CD14-positive monocyte (primary cell): Measurements from ENCODE around the gene MYO7B. TPM values are rescaled to one million over a fixed set of nuclear protein-coding genes. Genes with fewer than 3 reads are reported as not detected.

ENCODE experiments used
- DNase-seq, 3 donors: peaks; one replicate each; pipeline ENCODE4 v3.0.0-alpha.2; 2011 to 2022
- H2AFZ ChIP-seq: 2 replicates; pipeline ENCODE4 v1.6.0; 2012; ENCODE audit warnings: mild to moderate bottlenecking, low read depth, low read length, inconsistent platforms; ENCODE audit not compliant: insufficient read depth, poor library complexity, severe bottlenecking
- H3K27ac ChIP-seq, 2 donors: 1 replicate in 1 of 2; 2 replicates in 1 of 2; pipeline ENCODE4 v1.5.1; 2012 to 2013; ENCODE audit warnings: low read length in 2 of 2, control low read depth in 1 of 2, inconsistent platforms in 1 of 2, low read depth in 1 of 2, mild to moderate bottlenecking in 1 of 2
- H3K27me3 ChIP-seq, 2 donors: one replicate each; pipeline versions ENCODE4 v1.6.0 to v1.6.1; 2011 to 2013; ENCODE audit warnings: low read length in 2 of 2; ENCODE audit not compliant: control insufficient read depth in 2 of 2, insufficient read depth in 2 of 2
- H3K36me3 ChIP-seq, 2 donors: replicated peaks in 1 of 2; 1 replicate in 1 of 2; 2 replicates in 1 of 2; pipeline versions ENCODE4 v1.5.1 to v1.6.1; 2012 to 2013; ENCODE audit warnings: low read length in 2 of 2, control low read depth in 1 of 2, inconsistent platforms in 1 of 2, mild to moderate bottlenecking in 1 of 2; ENCODE audit not compliant: insufficient read depth in 2 of 2, control insufficient read depth in 1 of 2
- H3K4me1 ChIP-seq, 2 donors: 1 replicate in 1 of 2; 2 replicates in 1 of 2; pipeline versions ENCODE4 v1.5.1 to v1.6.1; 2012 to 2013; ENCODE audit warnings: low read length in 2 of 2, control low read depth in 1 of 2, inconsistent platforms in 1 of 2, mild to moderate bottlenecking in 1 of 2, moderate library complexity in 1 of 2; ENCODE audit not compliant: insufficient read depth in 2 of 2, control insufficient read depth in 1 of 2
- H3K4me2 ChIP-seq: replicated peaks from 2 replicates; pipeline ENCODE3; 2012; ENCODE audit warnings: low read length, moderate library complexity, mild to moderate bottlenecking; ENCODE audit not compliant: poor library complexity, severe bottlenecking; ENCODE audit errors: extremely low read depth
- H3K4me3 ChIP-seq, 3 experiments: fragments of 200-600 bp in 1 of 3; sonication (generic) in 1 of 3; replicated peaks in 1 of 3; 1 replicate in 2 of 3; 2 replicates in 1 of 3; pipeline ENCODE4 v1.5.1; 2011 to 2013; ENCODE audit warnings: low read length in 3 of 3, mild to moderate bottlenecking in 3 of 3, control low read depth in 2 of 3, low read depth in 2 of 3, inconsistent platforms in 1 of 3, moderate library complexity in 1 of 3
- H3K79me2 ChIP-seq: 2 replicates; pipeline ENCODE4 v1.6.0; 2012; ENCODE audit warnings: mild to moderate bottlenecking, control low read depth, inconsistent platforms, low read length, moderate library complexity; ENCODE audit not compliant: insufficient read depth
- H3K9ac ChIP-seq: 2 replicates; pipeline ENCODE4 v1.6.0; 2017; ENCODE audit warnings: low read length, mild to moderate bottlenecking; ENCODE audit not compliant: insufficient read depth, poor library complexity, severe bottlenecking
- H3K9me3 ChIP-seq, 2 donors: replicated peaks in 1 of 2; 1 replicate in 1 of 2; 2 replicates in 1 of 2; pipeline versions ENCODE4 v1.5.1 to v1.6.1; 2012 to 2013; ENCODE audit warnings: low read length in 2 of 2, control low read depth in 1 of 2; ENCODE audit not compliant: control insufficient read depth in 1 of 2, insufficient read depth in 1 of 2
- H4K20me1 ChIP-seq: 2 replicates; pipeline ENCODE4 v1.6.0; 2012; ENCODE audit warnings: mild to moderate bottlenecking, low read length, control low read depth, moderate library complexity; ENCODE audit not compliant: insufficient read depth
- H3K27ac Mint-ChIP-seq, 7 donors: one replicate each; pipeline ENCODE4 v1.8.0; 2020; ENCODE audit warnings: mild to moderate bottlenecking in 7 of 7, mixed read lengths in 7 of 7, moderate library complexity in 6 of 7, inconsistent platforms in 2 of 7
- H3K27me3 Mint-ChIP-seq, 3 donors: one replicate each; pipeline ENCODE4 v1.8.0; 2021 to 2022; ENCODE audit warnings: low read depth in 3 of 3, mild to moderate bottlenecking in 3 of 3, mixed read lengths in 3 of 3, moderate library complexity in 3 of 3, inconsistent platforms in 1 of 3
- H3K36me3 Mint-ChIP-seq, 2 donors: one replicate each; pipeline ENCODE4 v1.8.0; 2020; ENCODE audit warnings: mixed read lengths in 2 of 2, inconsistent platforms in 1 of 2, mild to moderate bottlenecking in 1 of 2
- H3K4me1 Mint-ChIP-seq: one replicate; pipeline ENCODE4 v1.8.0; 2020; ENCODE audit warnings: mild to moderate bottlenecking, mixed read lengths
- H3K4me3 Mint-ChIP-seq, 2 donors: one replicate each; pipeline ENCODE4 v1.8.0; 2020; ENCODE audit warnings: mild to moderate bottlenecking in 2 of 2, mixed read lengths in 2 of 2, moderate library complexity in 1 of 2
- H3K9me3 Mint-ChIP-seq, 7 donors: one replicate each; pipeline ENCODE4 v1.8.0; 2020 to 2022; ENCODE audit warnings: mixed read lengths in 7 of 7, mild to moderate bottlenecking in 6 of 7, moderate library complexity in 6 of 7, inconsistent platforms in 2 of 7
- CTCF ChIP-seq: fragments of 200-600 bp; IDR thresholded peaks from one replicate; pipeline ENCODE4 v1.8.0; 2022; ENCODE audit warnings: antibody characterized with exemption, mild to moderate bottlenecking
- WGBS: methylation state at CpG from one replicate; pipeline ENCODE4 v1.1.5; 2013; ENCODE audit warnings: missing lambda C conversion rate; ENCODE audit not compliant: insufficient coverage; 5-methylcytosine and 5-hydroxymethylcytosine counted together
- intact Hi-C, 2 donors: fragments of 100-400 bp; cut with micrococcal nuclease; formaldehyde crosslinking; loops; one replicate each; pipeline versions ENCODE4 v1.15.0 to v1.15.1; 2023
- polyA plus RNA-seq, 3 donors: library from polyadenylated mRNA; depleted of rRNA in 1 of 3; unstranded in 2 of 3; stranded (reverse) in 1 of 3; fragments of 300-500 nt in 2 of 3; fragments of >200 nt in 1 of 3; fragmentation: Illumina TruSeq in 2 of 3; gene quantifications; 1 replicate in 2 of 3; 2 replicates in 1 of 3; pipeline ENCODE4 v1.2.3, GENCODE V29; 2012 to 2021

MYO7B gene
- polyA plus RNA-seq, 3 donors = 7.3 to 9.8 (median 9.0) TPM

- Mint-ChIP-seq H3K27ac (no peak overlapping the region), H3K36me3 (no peaks in the 10 kb centered on the region), H3K9me3 (peaks cover 0 to 3% (median 0%) of the 10 kb centered on the region in 7 donors), H3K27me3 (peaks cover 1 to 4% (median 4%) of the 10 kb centered on the region in 3 donors), H3K4me3 (no peak overlapping the region), H3K4me1 (peaks cover 3% of the 10 kb centered on the region)
- H3K4me2 ChIP-seq = no peak overlapping the region
- no peaks in the 10 kb centered on the region for H3K4me1 ChIP-seq
- H3K27me3 ChIP-seq = no peaks in the 10 kb centered on the region
- intact Hi-C loops = no loop called here
- no CpG with 5 or more reads among the region's 7 CpGs for WGBS
- H3K9me3 ChIP-seq = no peaks in the 10 kb centered on the region
- H3K79me2 ChIP-seq = no peaks in the 10 kb centered on the region
- no peaks in the 10 kb centered on the region for H4K20me1 ChIP-seq
- no peaks in the 10 kb centered on the region for H3K36me3 ChIP-seq
- no peak for TF ChIP-seq CTCF
- H2AFZ ChIP-seq = no peak overlapping the region
- H3K27ac ChIP-seq = no peak overlapping the region
- H3K9ac ChIP-seq = no peak overlapping the region
- no peak overlapping the region for H3K4me3 ChIP-seq
- no peak for DNase-seq
Observed at GRCh38 chr2:127536707-127537541, 1.4 kb downstream of the MYO7B start.

- Histone ChIP-seq H3K4me2 (no peak overlapping the region), H2AFZ (no peak overlapping the region), H3K27ac (no peak overlapping the region), H3K27me3 (no peaks in the 10 kb centered on the region), H3K9ac (no peak overlapping the region), H3K36me3 (no peaks in the 10 kb centered on the region), H3K79me2 (no peaks in the 10 kb centered on the region), H3K9me3 (no peaks in the 10 kb centered on the region), H3K4me3 (no peak overlapping the region), H3K4me1 (no peaks in the 10 kb centered on the region), H4K20me1 (no peaks in the 10 kb centered on the region)
- Mint-ChIP-seq H3K27me3 (peaks cover 1 to 4% (median 2%) of the 10 kb centered on the region in 3 donors), H3K9me3 (peaks cover 0 to 3% (median 0%) of the 10 kb centered on the region in 7 donors), H3K4me3 (no peak overlapping the region), H3K4me1 (no peaks in the 10 kb centered on the region), H3K27ac (no peak overlapping the region), H3K36me3 (no peaks in the 10 kb centered on the region)
- no peak for DNase-seq
- TF ChIP-seq CTCF = no peak
- intact Hi-C loops = no loop called here
- WGBS = 98% methylated on average over 5 of the region's 5 CpGs
Observed at GRCh38 chr2:127537644-127538043, 2.2 kb downstream of the MYO7B start.
